Measurements from ENCODE around the gene C11orf98. TPM values are rescaled to one million over a fixed set of nuclear protein-coding genes. Genes with fewer than 3 reads are reported as not detected.
"Not testable (repeated sequence)": the region's sequence is repeated elsewhere in the genome, so short reads cannot be mapped to it uniquely, and the experiment has no call there.

C11orf98 gene
- total RNA-seq, 2 experiments from 2014 or later, result 107 to 110 TPM

DNA sequence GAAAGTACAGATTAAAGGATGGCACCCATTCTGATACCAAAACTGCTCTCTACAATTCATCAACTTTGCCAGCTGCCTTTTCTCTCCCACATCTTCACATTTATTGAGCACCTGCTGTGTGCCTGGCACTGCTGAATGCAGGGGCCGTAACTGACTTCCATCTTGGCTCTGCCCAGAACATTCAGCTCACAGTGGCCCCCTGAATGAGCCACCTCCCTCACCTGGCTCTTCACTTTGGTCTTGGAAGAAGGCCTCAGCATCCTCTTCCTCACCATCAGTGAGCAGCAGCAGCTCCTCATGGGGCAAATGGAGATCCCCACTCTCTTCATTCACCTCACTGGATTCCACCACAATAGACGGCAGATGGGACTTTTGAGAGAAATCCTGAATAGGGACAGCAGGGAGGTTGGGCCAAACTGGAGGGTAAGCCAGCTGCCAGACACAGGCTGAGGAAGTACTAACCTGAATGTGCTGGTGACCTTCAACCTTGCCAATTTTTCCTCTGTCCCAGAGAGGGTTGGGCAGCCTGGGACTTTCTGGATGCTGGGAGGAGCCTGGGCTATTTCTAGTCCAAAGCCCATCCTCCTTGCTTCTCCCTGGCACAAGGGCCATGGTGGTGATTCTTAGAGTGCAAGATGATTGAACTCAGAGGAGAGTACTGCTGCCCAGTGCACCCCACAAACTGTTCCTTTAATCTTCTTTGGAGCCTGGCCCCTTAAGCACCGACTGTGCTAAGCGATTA, 4.6 kb upstream of the C11orf98 start:
- Mint-ChIP-seq H3K36me3 (peaks cover 48% of the 10 kb centered on the region), H3K4me3 (peak overlapping the region; percentile 94), H3K9me3 (no peaks in the 10 kb centered on the region), H3K4me1 (ENCODE audit: low read depth) (peaks cover 51% of the 10 kb centered on the region), H3K27ac (peak overlapping the region; percentile 98), H3K27me3 (no peaks in the 10 kb centered on the region)
- ChIA-PET CTCF (interaction anchor here (0.7 to 2.4 kb wide), 7 partner anchors 16 to 245 kb away, joined by 3 to 8 read pairs (median 5); partner anchors contain the start of genes HNRNPUL2 and INTS5), POLR2A (interaction anchor here (0.6 to 4.5 kb wide), 6 partner anchors 17 to 196 kb away, joined by 3 to 43 read pairs (median 8); partner anchors contain the start of genes GANAB, INTS5 and TMEM179B)
- intact Hi-C loops (cut with micrococcal nuclease), result loop anchor here (2.0 to 10.0 kb wide), 3 partner anchors 17 to 245 kb away; partner anchors contain the start of genes HNRNPUL2 and INTS5
- DNase-seq, result no peak

DNA sequence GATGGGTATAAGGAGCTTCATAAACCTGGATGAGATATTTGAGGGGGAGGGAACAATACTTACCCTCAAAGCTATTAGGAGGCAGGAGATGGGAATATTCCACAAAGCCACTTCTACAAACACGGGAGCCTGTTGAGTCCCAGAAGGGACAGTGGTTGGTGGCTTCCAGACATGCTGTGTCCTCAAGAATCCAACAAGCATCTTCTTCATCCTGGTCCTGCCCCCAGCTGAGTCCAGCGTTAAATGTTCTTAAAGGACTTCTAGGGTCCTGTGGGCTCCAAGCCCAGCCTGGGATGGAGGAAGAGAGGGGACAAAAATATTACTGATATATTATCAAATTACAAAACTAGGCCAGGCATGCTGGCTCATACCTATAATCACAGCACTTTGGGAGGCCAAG, 2.5 kb upstream of the C11orf98 start:
- CTCF ChIA-PET, result interaction anchor here (0.7 to 2.5 kb wide), 9 partner anchors 10 to 242 kb away, joined by 3 to 6 read pairs (median 3); partner anchors contain the start of genes B3GAT3, EML3 and TMEM179B
- no peaks in the 10 kb centered on the region for H3K27me3 Mint-ChIP-seq
- POLR2A ChIA-PET, result interaction anchor here (0.8 to 5.4 kb wide), 12 partner anchors 15 to 214 kb away, joined by 3 to 71 read pairs (median 4); partner anchors contain the start of genes B3GAT3, EEF1G, GANAB and INTS5
- peak overlapping the region; percentile 98 for H3K4me3 Mint-ChIP-seq
- H3K9me3 Mint-ChIP-seq, result no peaks in the 10 kb centered on the region
- H3K27ac Mint-ChIP-seq, result peak overlapping the region; percentile 97
- peaks cover 47% of the 10 kb centered on the region for H3K4me1 Mint-ChIP-seq (ENCODE audit: low read depth)
- DNase-seq, result no peak
- intact Hi-C loops (cut with micrococcal nuclease), result no loop called here
- H3K36me3 Mint-ChIP-seq, result peaks cover 54% of the 10 kb centered on the region

DNA sequence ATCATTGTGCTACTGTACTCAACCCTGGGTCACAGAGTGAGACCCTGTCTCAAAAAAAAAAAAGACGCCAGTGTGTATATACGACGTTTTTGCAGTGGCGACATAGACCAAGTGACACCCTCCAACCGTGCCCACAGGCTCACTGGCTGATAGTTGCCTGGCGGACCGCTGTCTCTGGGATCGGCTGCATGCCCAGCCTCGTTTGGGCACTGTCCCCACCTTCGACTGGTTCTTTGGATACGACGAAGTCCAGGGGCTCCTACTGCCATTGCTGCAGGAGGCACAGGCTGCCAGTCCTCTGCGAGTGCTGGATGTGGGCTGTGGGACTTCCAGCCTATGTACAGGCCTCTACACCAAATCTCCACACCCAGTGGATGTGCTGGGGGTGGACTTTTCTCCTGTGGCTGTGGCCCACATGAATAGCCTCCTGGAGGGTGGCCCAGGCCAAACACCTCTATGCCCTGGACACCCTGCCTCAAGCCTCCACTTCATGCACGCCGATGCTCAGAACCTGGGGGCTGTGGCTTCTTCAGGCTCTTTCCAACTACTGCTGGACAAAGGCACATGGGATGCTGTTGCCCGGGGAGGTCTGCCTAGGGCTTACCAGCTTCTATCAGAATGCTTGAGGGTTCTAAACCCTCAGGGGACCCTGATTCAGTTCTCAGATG, 1.4 kb upstream of the C11orf98 start:
- Mint-ChIP-seq H3K27ac (peak overlapping the region; percentile 97), H3K4me1 (ENCODE audit: low read depth) (peaks cover 43% of the 10 kb centered on the region), H3K27me3 (no peaks in the 10 kb centered on the region), H3K9me3 (no peaks in the 10 kb centered on the region), H3K36me3 (peaks cover 45% of the 10 kb centered on the region), H3K4me3 (peak overlapping the region; percentile 98)
- intact Hi-C loops (cut with micrococcal nuclease), result no loop called here
- DNase-seq, result peak; percentile 27
- CTCF ChIA-PET, result interaction anchor here (0.7 to 2.5 kb wide), 6 partner anchors 55 to 1307 kb away, joined by 3 to 6 read pairs (median 3); partner anchors contain the start of gene TMEM179B
- POLR2A ChIA-PET, result interaction anchor here (0.6 to 5.4 kb wide), 16 partner anchors 8 to 215 kb away, joined by 4 to 71 read pairs (median 17); partner anchors contain the start of genes EEF1G, GANAB, INTS5 and MTA2

DNA sequence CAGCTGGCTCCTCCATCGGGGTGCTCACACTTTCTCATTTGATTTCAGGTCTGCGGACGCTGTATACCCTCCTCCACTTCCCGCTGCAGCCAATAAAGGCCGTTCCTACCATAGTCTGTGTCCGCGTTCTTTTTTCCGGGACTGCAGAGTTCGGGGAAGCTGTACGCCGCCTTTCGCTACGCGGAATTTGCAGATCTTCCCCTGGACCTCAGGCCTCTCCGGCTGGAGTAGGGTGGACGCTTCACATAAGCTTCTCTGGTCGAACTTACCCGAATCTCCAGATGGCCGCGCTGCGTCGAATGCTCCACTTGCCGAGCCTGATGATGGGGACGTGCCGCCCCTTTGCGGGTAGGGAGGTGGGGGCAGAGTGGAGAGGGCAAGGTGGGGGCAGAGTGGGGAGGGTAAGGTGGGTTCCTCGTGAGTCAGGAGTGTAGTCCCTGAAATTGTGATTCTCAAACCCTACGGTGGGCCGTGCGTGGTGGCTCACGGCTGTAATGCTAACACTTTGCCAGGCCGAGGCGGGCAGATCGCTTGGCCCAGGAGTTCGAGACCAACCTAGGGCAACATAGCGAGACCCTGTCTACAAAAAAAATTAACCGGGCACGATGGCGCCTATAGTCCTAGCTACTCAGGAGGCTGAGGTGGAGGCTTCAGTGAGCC, 719 bp upstream of the C11orf98 start:
- Mint-ChIP-seq H3K27me3 (no peaks in the 10 kb centered on the region), H3K4me1 (ENCODE audit: low read depth) (peaks cover 43% of the 10 kb centered on the region)
- peak; percentile 74 for DNase-seq

GRCh38 chr11:62664405-62665074, 470 bp downstream of the C11orf98 start:
- ChIA-PET CTCF (interaction anchor here (0.6 to 2.5 kb wide), 17 partner anchors 12 to 270 kb away, joined by 3 to 19 read pairs (median 6); partner anchors contain the start of genes B3GAT3, EML3, HNRNPUL2 and INTS5), POLR2A (interaction anchor here (0.6 to 5.4 kb wide), 35 partner anchors 7 to 240 kb away, joined by 3 to 71 read pairs (median 8); partner anchors contain the start of genes B3GAT3, EEF1G, EML3 and GANAB)
- peak overlapping the region; percentile 97 for H3K27ac Mint-ChIP-seq
- H3K9me3 Mint-ChIP-seq, result no peaks in the 10 kb centered on the region
- H3K4me3 Mint-ChIP-seq, result peak overlapping the region; percentile 98
- intact Hi-C loops (cut with micrococcal nuclease), result loop anchor here (1.0 to 2.0 kb wide), 7 partner anchors 11 to 168 kb away; partner anchors contain the start of genes EML3, INTS5, MTA2 and ROM1
- peak; percentile 69 for DNase-seq
- H3K36me3 Mint-ChIP-seq, result peaks cover 38% of the 10 kb centered on the region
- H3K27me3 Mint-ChIP-seq, result no peaks in the 10 kb centered on the region
- peaks cover 34% of the 10 kb centered on the region for H3K4me1 Mint-ChIP-seq (ENCODE audit: low read depth)

More for the DNA sequence above, 719 bp upstream of the C11orf98 start:
- Mint-ChIP-seq H3K4me3 (peak overlapping the region; percentile 98), H3K36me3 (peaks cover 41% of the 10 kb centered on the region), H3K9me3 (no peaks in the 10 kb centered on the region), H3K27ac (peak overlapping the region; percentile 97)
- intact Hi-C loops (cut with micrococcal nuclease), result loop anchor here (1.0 to 2.0 kb wide), 7 partner anchors 12 to 167 kb away; partner anchors contain the start of genes EML3, INTS5, MTA2 and ROM1
- CTCF ChIA-PET, result interaction anchor here (0.7 to 2.5 kb wide), 21 partner anchors 8 to 1306 kb away, joined by 3 to 19 read pairs (median 5); partner anchors contain the start of genes B3GAT3, EML3, HNRNPUL2 and INTS5
- POLR2A ChIA-PET, result interaction anchor here (0.6 to 5.4 kb wide), 34 partner anchors 9 to 237 kb away, joined by 3 to 71 read pairs (median 10); partner anchors contain the start of genes B3GAT3, EEF1G, EML3 and GANAB

DNA sequence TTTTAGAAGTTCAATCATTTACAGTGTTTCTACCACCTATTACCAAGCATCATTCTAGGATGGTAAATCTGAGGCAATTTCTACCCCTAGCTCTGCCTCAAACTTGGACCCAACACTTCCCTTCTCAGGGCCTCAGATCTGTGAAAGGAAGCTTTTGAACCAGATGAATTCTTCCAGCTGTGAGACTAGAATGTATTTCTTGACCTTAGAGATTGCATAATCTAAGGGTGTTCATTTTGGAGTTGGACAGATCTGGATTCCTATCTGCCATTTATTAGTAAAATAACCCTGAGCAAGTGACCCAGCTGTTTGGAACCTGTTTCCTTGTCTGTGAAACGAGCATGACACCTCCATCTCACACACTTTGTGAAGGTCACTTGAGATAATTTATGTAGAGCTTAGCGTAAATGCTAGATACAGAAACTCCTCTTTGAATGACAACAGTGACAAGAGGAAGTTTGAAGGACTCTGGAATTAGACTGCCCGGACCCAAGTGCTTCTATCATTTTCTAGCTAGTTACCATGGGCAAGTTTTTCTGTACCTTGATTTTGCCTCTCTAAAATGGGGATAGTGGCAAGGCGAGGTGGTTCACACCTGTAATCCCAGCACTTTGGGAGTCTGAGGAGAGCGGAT, 8.1 kb downstream of the C11orf98 start:
- peaks cover 14% of the 10 kb centered on the region for H3K4me1 Mint-ChIP-seq (ENCODE audit: low read depth)
- no peaks in the 10 kb centered on the region for H3K36me3 Mint-ChIP-seq
- DNase-seq, result no peak
- ChIA-PET POLR2A (interaction anchor here (0.6 to 1.8 kb wide), 4 partner anchors 8 to 52 kb away, joined by 3 to 4 read pairs (median 4); partner anchors contain the start of genes C11orf98, CSKMT and GANAB), CTCF (interaction anchor here (1.0 to 1.3 kb wide), 4 partner anchors 8 to 37 kb away, joined by 3 to 5 read pairs (median 4); partner anchors contain the start of genes C11orf98, CSKMT, LBHD1 and UQCC3)
- H3K27me3 Mint-ChIP-seq, result no peaks in the 10 kb centered on the region
- no peak overlapping the region for H3K27ac Mint-ChIP-seq
- H3K9me3 Mint-ChIP-seq, result no peaks in the 10 kb centered on the region
- intact Hi-C loops (cut with micrococcal nuclease), result no loop called here
- H3K4me3 Mint-ChIP-seq, result no peak overlapping the region

DNA sequence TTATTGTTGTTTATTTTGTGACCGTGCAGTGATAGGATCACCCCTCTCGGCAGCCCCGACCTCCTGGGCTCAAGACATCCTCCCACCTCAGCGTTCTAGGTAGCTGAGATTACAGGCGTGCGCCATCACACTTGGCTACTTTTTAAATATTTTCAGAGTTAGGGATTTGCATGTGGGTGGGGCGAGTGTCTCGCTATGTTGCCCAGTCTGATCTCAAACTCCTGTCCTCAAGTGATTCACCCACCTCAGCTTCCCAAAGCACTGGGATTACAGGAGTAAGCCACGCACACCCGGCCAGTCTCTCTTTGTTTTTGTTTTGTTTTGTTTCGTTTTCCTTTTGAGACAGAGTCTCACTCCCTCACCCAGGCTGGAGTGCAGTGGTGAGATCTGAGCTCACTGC, 10.7 kb downstream of the C11orf98 start:
- Mint-ChIP-seq H3K27ac (peak overlapping the region; percentile 69), H3K36me3 (peaks cover 4% of the 10 kb centered on the region), H3K9me3 (no peaks in the 10 kb centered on the region), H3K4me3 (peak overlapping the region; percentile 43), H3K27me3 (no peaks in the 10 kb centered on the region), H3K4me1 (ENCODE audit: low read depth) (peaks cover 22% of the 10 kb centered on the region)
- intact Hi-C loops (cut with micrococcal nuclease), result no loop called here
- ChIA-PET POLR2A (interaction anchor here (1.4 to 2.6 kb wide), 4 partner anchors 10 to 80 kb away, joined by 3 to 36 read pairs (median 6); partner anchors contain the start of genes C11orf98, CSKMT and EML3), CTCF (interaction anchor here (1.0 to 1.6 kb wide), 3 partner anchors 16 to 230 kb away, joined by 3 to 4 read pairs (median 4); no protein-coding TSS in a partner anchor)
- no peak for DNase-seq

GRCh38 chr11:62652161-62653006, 12.6 kb downstream of the C11orf98 start:
- intact Hi-C loops (cut with micrococcal nuclease), result loop anchor here (1.0 to 2.0 kb wide), 5 partner anchors 13 to 74 kb away; partner anchors contain the start of genes C11orf98, CSKMT, HNRNPUL2 and TUT1
- H3K4me1 Mint-ChIP-seq (ENCODE audit: low read depth), result peaks cover 22% of the 10 kb centered on the region
- H3K4me3 Mint-ChIP-seq, result peak overlapping the region; percentile 85
- ChIA-PET CTCF (interaction anchor here (0.6 to 1.6 kb wide), 4 partner anchors 12 to 61 kb away, joined by 4 to 6 read pairs (median 5); partner anchors contain the start of genes B3GAT3, C11orf98, CSKMT and TUT1), POLR2A (interaction anchor here (1.0 to 2.1 kb wide), 17 partner anchors 11 to 203 kb away, joined by 3 to 71 read pairs (median 4); partner anchors contain the start of genes B3GAT3, C11orf98, CSKMT and EML3)
- H3K27ac Mint-ChIP-seq, result peak overlapping the region; percentile 81
- no peaks in the 10 kb centered on the region for H3K9me3 Mint-ChIP-seq
- peak; percentile 59 for DNase-seq
- peaks cover 8% of the 10 kb centered on the region for H3K36me3 Mint-ChIP-seq
- H3K27me3 Mint-ChIP-seq, result no peaks in the 10 kb centered on the region

- H3K4me3 Mint-ChIP-seq; H3K27ac Mint-ChIP-seq; H3K27me3 Mint-ChIP-seq; DNase-seq; intact Hi-C loops (cut with micrococcal nuclease); H3K9me3 Mint-ChIP-seq: not testable (repeated sequence)
- Mint-ChIP-seq H3K4me1 (ENCODE audit: low read depth) (peaks cover 28% of the 10 kb centered on the region), H3K36me3 (peaks cover 10% of the 10 kb centered on the region)
- CTCF ChIA-PET, result interaction anchor here (0.7 to 1.3 kb wide), 4 partner anchors 9 to 93 kb away, joined by 3 to 4 read pairs (median 3); no protein-coding TSS in a partner anchor
- POLR2A ChIA-PET, result interaction anchor here (1.2 kb wide), 1 partner anchor 59 kb away, joined by 5 read pairs; the partner anchor contains the start of gene TUT1
Measured at GRCh38 chr11:62650283-62650682, 14.7 kb downstream of the C11orf98 start.
